Trophoblast cell (in vitro differentiated cells and primary cell): Measurements from ENCODE around the gene SSH3.

Experiments used
- DNase-seq, 2 donors: peaks; one replicate each; pipeline ENCODE4 v3.0.0-alpha.2; 2016
- H2AFZ ChIP-seq: 2 replicates; pipeline ENCODE4 v1.6.1; 2013; ENCODE audit warnings: low read length, moderate library complexity, mild to moderate bottlenecking; ENCODE audit not compliant: insufficient read depth, poor library complexity
- H2AK5ac ChIP-seq: 2 replicates; pipeline ENCODE4 v1.6.1; 2013; ENCODE audit warnings: mild to moderate bottlenecking, low read length
- H2BK120ac ChIP-seq: 2 replicates; pipeline ENCODE4 v1.6.1; 2013; ENCODE audit warnings: low read length, mild to moderate bottlenecking, moderate library complexity; ENCODE audit not compliant: insufficient read depth, poor library complexity
- H2BK12ac ChIP-seq: 2 replicates; pipeline ENCODE4 v1.6.1; 2013; ENCODE audit warnings: mild to moderate bottlenecking, low read length, moderate library complexity
- H2BK5ac ChIP-seq: 2 replicates; pipeline ENCODE4 v1.6.1; 2013; ENCODE audit warnings: low read length, low read depth, moderate library complexity, mild to moderate bottlenecking; ENCODE audit not compliant: poor library complexity
- H3K14ac ChIP-seq: 2 replicates; pipeline ENCODE4 v1.6.1; 2013; ENCODE audit warnings: mild to moderate bottlenecking, low read length
- H3K18ac ChIP-seq: 2 replicates; pipeline ENCODE4 v1.6.1; 2013; ENCODE audit warnings: mild to moderate bottlenecking, low read length
- H3K23ac ChIP-seq: 2 replicates; pipeline ENCODE4 v1.6.1; 2013; ENCODE audit warnings: low read length
- H3K27ac ChIP-seq: 2 replicates; pipeline ENCODE4 v1.5.1; 2013; ENCODE audit warnings: low read depth, mild to moderate bottlenecking, inconsistent platforms, low read length, moderate library complexity
- H3K27me3 ChIP-seq: 2 replicates; pipeline ENCODE4 v1.6.1; 2013; ENCODE audit warnings: inconsistent platforms, mild to moderate bottlenecking, low read length, moderate library complexity; ENCODE audit not compliant: insufficient read depth
- H3K36me3 ChIP-seq, 2 experiments: 1 replicate in 1 of 2; 2 replicates in 1 of 2; pipeline ENCODE4 v1.6.1; 2013; ENCODE audit warnings: low read length in 2 of 2, mild to moderate bottlenecking in 2 of 2, moderate library complexity in 1 of 2; ENCODE audit not compliant: insufficient read depth in 2 of 2, control insufficient read depth in 1 of 2
- H3K4ac ChIP-seq: 2 replicates; pipeline ENCODE4 v1.6.1; 2013; ENCODE audit warnings: low read depth, mild to moderate bottlenecking, low read length, moderate library complexity
- H3K4me1 ChIP-seq, 2 experiments: 1 replicate in 1 of 2; 2 replicates in 1 of 2; pipeline ENCODE4 v1.6.1; 2013; ENCODE audit warnings: low read length in 2 of 2, mild to moderate bottlenecking in 2 of 2, moderate library complexity in 1 of 2; ENCODE audit not compliant: insufficient read depth in 2 of 2, control insufficient read depth in 1 of 2
- H3K4me2 ChIP-seq: 2 replicates; pipeline ENCODE4 v1.6.1; 2013; ENCODE audit warnings: inconsistent platforms, mild to moderate bottlenecking, low read length, moderate library complexity
- H3K4me3 ChIP-seq: 2 replicates; pipeline ENCODE4 v1.5.1; 2013; ENCODE audit warnings: mild to moderate bottlenecking, low read depth, low read length, inconsistent platforms
- H3K79me1 ChIP-seq: one replicate; pipeline ENCODE4 v1.6.1; 2013; ENCODE audit warnings: low read length
- H3K79me2 ChIP-seq: 2 replicates; pipeline ENCODE4 v1.6.1; 2013; ENCODE audit warnings: low read length, mild to moderate bottlenecking; ENCODE audit not compliant: control insufficient read depth, insufficient read depth, poor library complexity
- H3K9ac ChIP-seq: 2 replicates; pipeline ENCODE4 v1.6.1; 2013; ENCODE audit warnings: mild to moderate bottlenecking, low read length
- H3K9me3 ChIP-seq: 2 replicates; pipeline ENCODE4 v1.6.1; 2013; ENCODE audit warnings: low read depth, mild to moderate bottlenecking, control low read depth, inconsistent platforms, low read length; ENCODE audit not compliant: insufficient read depth
- H4K12ac ChIP-seq: 2 replicates; pipeline ENCODE4 v1.6.1; 2013; ENCODE audit warnings: low read depth, mild to moderate bottlenecking, low read length, moderate library complexity
- H4K8ac ChIP-seq: 2 replicates; pipeline ENCODE4 v1.6.1; 2013; ENCODE audit warnings: low read depth, mild to moderate bottlenecking, low read length, moderate library complexity
- H4K91ac ChIP-seq: one replicate; pipeline ENCODE4 v1.6.1; 2013; ENCODE audit warnings: low read depth, mild to moderate bottlenecking, low read length, moderate library complexity
- WGBS: extraction: QIAGEN DNeasy Blood & Tissue Kit; methylation state at CpG from one replicate; pipeline ENCODE4 v1.1.7; 2013; ENCODE audit warnings: missing lambda C conversion rate; ENCODE audit not compliant: insufficient read length, insufficient coverage; ENCODE audit errors: extremely low coverage; 5-methylcytosine and 5-hydroxymethylcytosine counted together

Gene SSH3

DNA sequence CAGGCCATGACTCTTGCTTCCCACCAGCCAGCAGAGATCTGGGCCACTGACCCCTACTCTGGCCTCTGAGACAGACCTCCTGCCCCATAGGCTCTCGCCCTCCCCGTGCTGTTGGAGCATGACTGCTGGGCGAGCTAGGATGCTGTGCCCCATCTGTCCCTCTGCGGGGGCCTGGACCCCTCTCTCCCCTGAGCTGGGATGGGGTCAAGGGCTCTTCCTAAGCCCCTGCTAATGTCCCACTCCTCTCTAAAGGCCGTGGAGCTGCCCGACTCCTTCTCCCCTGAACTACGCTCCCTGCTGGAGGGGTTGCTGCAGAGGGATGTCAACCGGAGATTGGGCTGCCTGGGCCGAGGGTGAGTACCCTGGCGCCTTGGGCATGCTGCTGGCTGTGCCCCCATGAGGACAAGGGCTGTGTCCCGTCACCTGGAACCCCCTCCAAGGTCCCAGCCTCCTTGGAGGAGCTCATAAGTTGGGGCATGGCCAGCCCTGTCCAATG lies 20.4 kb upstream of the SSH3 start:
- Histone ChIP-seq H2BK5ac (no peak overlapping the region), H4K91ac (no peak overlapping the region), H3K4me3 (no peak overlapping the region), H2BK120ac (no peak overlapping the region), H3K4me2 (no peak overlapping the region), H2AFZ (no peak overlapping the region), H3K9ac (no peak overlapping the region), H3K18ac (no peak overlapping the region), H3K23ac (no peak overlapping the region), H2AK5ac (no peak overlapping the region), H3K79me1 (no peaks in the 10 kb centered on the region), H3K14ac (no peak overlapping the region), H3K27ac (no peak overlapping the region), H3K9me3 (peaks cover 3% of the 10 kb centered on the region), H4K8ac (no peak overlapping the region), H3K4ac (no peak overlapping the region), H3K79me2 (no peaks in the 10 kb centered on the region), H2BK12ac (no peak overlapping the region), H3K4me1 (peaks cover 4 to 5% of the 10 kb centered on the region in 2 experiments), H3K36me3 (peaks cover 91 to 92% of the 10 kb centered on the region in 2 experiments), H4K12ac (no peak overlapping the region), H3K27me3 (no peaks in the 10 kb centered on the region)
- WGBS = no CpG with 5 or more reads among the region's 11 CpGs
- no peak for DNase-seq

DNA sequence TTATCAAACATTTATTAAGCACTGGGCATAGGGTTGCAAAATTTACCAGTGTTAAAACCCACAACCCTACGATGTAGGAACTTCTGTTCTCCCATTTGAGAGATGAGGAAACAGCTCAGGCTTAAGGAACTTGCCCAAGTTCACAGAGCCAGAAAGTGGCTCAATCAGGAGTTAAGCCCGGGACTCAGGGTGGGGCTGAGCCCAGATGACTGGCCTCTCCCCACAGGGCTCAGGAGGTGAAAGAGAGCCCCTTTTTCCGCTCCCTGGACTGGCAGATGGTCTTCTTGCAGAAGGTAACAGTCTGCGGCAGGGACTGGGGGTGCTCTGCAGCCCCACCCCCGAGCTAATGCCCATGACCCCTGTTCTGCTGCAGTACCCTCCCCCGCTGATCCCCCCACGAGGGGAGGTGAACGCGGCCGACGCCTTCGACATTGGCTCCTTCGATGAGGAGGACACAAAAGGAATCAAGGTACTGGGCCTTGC lies 19.8 kb upstream of the SSH3 start:
- Histone ChIP-seq H4K8ac (no peak overlapping the region), H3K18ac (no peak overlapping the region), H2BK5ac (no peak overlapping the region), H3K79me1 (peaks cover 5% of the 10 kb centered on the region), H4K12ac (no peak overlapping the region), H3K27ac (no peak overlapping the region), H3K36me3 (peaks cover 85 to 86% of the 10 kb centered on the region in 2 experiments), H3K4ac (no peak overlapping the region), H3K27me3 (no peaks in the 10 kb centered on the region), H2BK12ac (no peak overlapping the region), H2BK120ac (no peak overlapping the region), H3K4me2 (no peak overlapping the region), H3K23ac (no peak overlapping the region), H4K91ac (no peak overlapping the region), H3K79me2 (peaks cover 1% of the 10 kb centered on the region), H2AK5ac (no peak overlapping the region), H2AFZ (no peak overlapping the region), H3K14ac (no peak overlapping the region), H3K9me3 (peaks cover 3% of the 10 kb centered on the region), H3K9ac (no peak overlapping the region), H3K4me1 (peaks cover 7 to 9% of the 10 kb centered on the region in 2 experiments), H3K4me3 (no peak overlapping the region)
- WGBS = no CpG with 5 or more reads among the region's 13 CpGs
- DNase-seq = peak in 1 of 2 donors; percentile 33

DNA sequence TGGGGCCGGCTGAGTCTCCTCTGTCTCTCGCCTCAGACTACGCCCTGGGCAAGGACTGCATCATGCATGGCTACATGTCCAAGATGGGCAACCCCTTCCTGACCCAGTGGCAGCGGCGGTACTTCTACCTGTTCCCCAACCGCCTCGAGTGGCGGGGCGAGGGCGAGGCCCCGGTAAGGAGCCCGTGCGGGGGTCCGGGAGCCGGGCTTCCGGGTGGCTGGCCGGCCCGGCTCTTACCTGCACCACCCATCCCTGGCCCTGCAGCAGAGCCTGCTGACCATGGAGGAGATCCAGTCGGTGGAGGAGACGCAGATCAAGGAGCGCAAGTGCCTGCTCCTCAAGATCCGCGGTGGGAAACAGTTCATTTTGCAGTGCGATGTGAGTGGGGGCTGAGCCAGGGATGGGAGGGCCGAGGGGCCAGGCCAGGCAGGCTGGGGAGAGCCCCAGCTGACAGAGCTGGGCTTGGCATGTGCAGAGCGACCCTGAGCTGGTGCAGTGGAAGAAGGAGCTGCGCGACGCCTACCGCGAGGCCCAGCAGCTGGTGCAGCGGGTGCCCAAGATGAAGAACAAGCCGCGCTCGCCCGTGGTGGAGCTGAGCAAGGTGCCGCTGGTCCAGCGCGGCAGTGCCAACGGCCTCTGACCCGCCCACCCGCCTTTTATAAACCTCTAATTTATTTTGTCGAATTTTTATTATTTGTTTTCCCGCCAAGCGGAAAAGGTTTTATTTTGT lies 18.4 kb upstream of the SSH3 start:
- no CpG with 5 or more reads among the region's 45 CpGs for WGBS
- H2BK12ac ChIP-seq = no peak overlapping the region

DNA sequence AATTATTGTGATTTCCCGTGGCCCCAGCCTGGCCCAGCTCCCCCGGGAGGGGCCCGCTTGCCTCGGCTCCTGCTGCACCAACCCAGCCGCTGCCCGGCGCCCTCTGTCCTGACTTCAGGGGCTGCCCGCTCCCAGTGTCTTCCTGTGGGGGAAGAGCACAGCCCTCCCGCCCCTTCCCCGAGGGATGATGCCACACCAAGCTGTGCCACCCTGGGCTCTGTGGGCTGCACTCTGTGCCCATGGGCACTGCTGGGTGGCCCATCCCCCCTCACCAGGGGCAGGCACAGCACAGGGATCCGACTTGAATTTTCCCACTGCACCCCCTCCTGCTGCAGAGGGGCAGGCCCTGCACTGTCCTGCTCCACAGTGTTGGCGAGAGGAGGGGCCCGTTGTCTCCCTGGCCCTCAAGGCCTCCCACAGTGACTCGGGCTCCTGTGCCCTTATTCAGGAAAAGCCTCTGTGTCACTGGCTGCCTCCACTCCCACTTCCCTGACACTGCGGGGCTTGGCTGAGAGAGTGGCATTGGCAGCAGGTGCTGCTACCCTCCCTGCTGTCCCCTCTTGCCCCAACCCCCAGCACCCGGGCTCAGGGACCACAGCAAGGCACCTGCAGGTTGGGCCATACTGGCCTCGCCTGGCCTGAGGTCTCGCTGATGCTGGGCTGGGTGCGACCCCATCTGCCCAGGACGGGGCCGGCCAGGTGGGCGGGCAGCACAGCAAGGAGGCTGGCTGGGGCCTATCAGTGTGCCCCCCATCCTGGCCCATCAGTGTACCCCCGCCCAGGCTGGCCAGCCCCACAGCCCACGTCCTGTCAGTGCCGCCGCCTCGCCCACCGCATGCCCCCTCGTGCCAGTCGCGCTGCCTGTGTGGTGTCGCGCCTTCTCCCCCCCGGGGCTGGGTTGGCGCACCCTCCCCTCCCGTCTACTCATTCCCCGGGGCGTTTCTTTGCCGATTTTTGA lies 17.5 kb upstream of the SSH3 start:
- H2BK120ac ChIP-seq = no peak overlapping the region

More for the DNA sequence above, 18.4 kb upstream of the SSH3 start:
- peaks cover 3% of the 10 kb centered on the region for H3K9me3 ChIP-seq
- peaks cover 10 to 13% of the 10 kb centered on the region in 2 experiments for H3K4me1 ChIP-seq
- H3K23ac ChIP-seq = no peak overlapping the region
- H3K4me2 ChIP-seq = no peak overlapping the region
- H3K4ac ChIP-seq = no peak overlapping the region
- H3K4me3 ChIP-seq = no peak overlapping the region
- peaks cover 13% of the 10 kb centered on the region for H3K79me1 ChIP-seq
- no peak overlapping the region for H2AK5ac ChIP-seq
- H4K12ac ChIP-seq = no peak overlapping the region
- H2AFZ ChIP-seq = no peak overlapping the region
- no peak overlapping the region for H3K14ac ChIP-seq
- no peak overlapping the region for H3K27ac ChIP-seq
- H2BK120ac ChIP-seq = no peak overlapping the region
- no peak overlapping the region for H3K9ac ChIP-seq
- H3K27me3 ChIP-seq = no peaks in the 10 kb centered on the region
- H3K36me3 ChIP-seq = peaks cover 71% of the 10 kb centered on the region in 2 experiments
- H4K8ac ChIP-seq = no peak overlapping the region
- no peak overlapping the region for H3K18ac ChIP-seq
- no peak overlapping the region for H2BK5ac ChIP-seq
- H3K79me2 ChIP-seq = peaks cover 8% of the 10 kb centered on the region
- DNase-seq = no peak
- no peak overlapping the region for H4K91ac ChIP-seq

More for the DNA sequence above, 17.5 kb upstream of the SSH3 start:
- no peak overlapping the region for H2AFZ ChIP-seq
- H3K4me1 ChIP-seq = peaks cover 13 to 17% of the 10 kb centered on the region in 2 experiments
- no peak overlapping the region for H3K23ac ChIP-seq
- H3K27ac ChIP-seq = no peak overlapping the region
- H3K9ac ChIP-seq = no peak overlapping the region
- no peak overlapping the region for H4K12ac ChIP-seq
- H3K79me2 ChIP-seq = peaks cover 10% of the 10 kb centered on the region
- H4K8ac ChIP-seq = no peak overlapping the region
- peaks cover 69 to 70% of the 10 kb centered on the region in 2 experiments for H3K36me3 ChIP-seq
- H3K14ac ChIP-seq = no peak overlapping the region
- peaks cover 13% of the 10 kb centered on the region for H3K79me1 ChIP-seq
- no peak overlapping the region for H2BK5ac ChIP-seq
- H3K27me3 ChIP-seq = no peaks in the 10 kb centered on the region
- no peak overlapping the region for H4K91ac ChIP-seq
- no peak for DNase-seq
- H3K9me3 ChIP-seq = peaks cover 3% of the 10 kb centered on the region
- H2BK12ac ChIP-seq = no peak overlapping the region
- no peak overlapping the region for H3K4me2 ChIP-seq
- H3K4me3 ChIP-seq = no peak overlapping the region
- no peak overlapping the region for H3K18ac ChIP-seq
- no peak overlapping the region for H2AK5ac ChIP-seq
- no CpG with 5 or more reads among the region's 39 CpGs for WGBS
- H3K4ac ChIP-seq = no peak overlapping the region
